GM19468 (cell line): ENCODE data around the gene STARD10.
"Not testable (repeated sequence)": the region's sequence is repeated elsewhere in the genome, so short reads cannot be mapped to it uniquely, and the experiment has no call there.

Source experiments
- ATAC-seq: cut with Tn5 transposase; IDR thresholded peaks from one replicate; pipeline ENCODE4 v1.9.1; 2021; ENCODE audit warnings: mild to moderate bottlenecking, moderate library complexity, moderate number of reproducible peaks; ENCODE audit not compliant: unreplicated experiment; ENCODE audit errors: extremely low read depth

The STARD10 gene

DNA sequence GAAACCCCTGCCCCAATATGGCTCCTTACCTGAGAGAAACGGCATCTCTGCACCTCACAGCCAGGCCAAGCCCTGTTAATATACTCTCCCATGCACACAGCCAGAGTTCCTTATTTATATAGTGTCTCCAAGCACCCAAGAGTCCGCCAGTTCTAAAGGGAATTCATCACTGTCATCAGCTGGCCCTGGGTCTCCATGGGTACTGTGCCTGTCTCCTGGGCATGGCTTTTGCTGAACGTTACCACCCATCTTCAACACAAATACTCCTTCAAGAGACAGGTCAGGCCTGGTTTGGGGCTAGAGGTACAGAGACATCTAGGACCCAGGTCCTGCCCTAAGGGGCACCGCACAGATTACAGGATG, 18.7 kb upstream of the STARD10 start:
- ATAC-seq = no peak

DNA sequence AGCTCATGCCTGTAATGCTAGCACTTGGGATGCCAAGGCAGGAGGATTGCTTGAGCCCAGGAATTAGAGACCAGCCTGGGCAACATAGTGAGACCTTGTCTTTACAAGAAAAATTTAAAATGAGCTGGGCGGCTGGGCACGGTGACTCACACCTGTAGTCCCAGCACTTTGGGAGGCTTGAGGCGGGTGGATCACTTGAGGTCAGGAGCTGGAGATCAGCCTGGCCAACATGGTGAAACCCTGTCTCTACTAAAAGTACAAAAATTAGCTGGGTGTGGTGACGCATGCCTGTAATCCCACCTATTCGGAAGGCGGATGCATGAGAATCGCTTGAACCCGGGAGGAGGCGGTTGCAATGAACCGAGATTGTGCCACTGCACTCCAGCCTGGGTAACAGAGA, 17.8 kb upstream of the STARD10 start:
- ATAC-seq = not testable (repeated sequence)

DNA sequence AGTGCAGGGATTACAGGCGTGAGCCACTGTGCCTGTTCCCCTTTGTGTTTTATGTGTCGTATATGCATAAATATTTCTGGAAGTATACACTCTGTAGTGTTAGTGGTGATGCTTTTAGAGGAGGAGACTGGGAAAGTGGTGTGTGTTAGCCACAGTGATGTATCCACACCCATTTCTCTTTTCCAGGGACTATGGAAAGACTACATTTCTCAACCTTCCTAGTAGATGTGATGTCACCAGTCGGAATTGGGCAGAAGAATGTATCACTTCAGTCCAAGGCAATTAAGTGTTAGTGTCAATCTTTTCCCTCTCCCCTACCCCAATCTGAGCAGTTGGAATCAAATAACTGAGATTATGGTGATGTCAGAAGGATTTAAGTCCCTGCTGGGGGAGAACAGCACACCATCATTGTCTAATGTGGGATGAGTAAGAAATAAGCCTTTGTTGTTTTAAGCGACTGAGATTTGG, 14.5 kb upstream of the STARD10 start:
- ATAC-seq = no peak

DNA sequence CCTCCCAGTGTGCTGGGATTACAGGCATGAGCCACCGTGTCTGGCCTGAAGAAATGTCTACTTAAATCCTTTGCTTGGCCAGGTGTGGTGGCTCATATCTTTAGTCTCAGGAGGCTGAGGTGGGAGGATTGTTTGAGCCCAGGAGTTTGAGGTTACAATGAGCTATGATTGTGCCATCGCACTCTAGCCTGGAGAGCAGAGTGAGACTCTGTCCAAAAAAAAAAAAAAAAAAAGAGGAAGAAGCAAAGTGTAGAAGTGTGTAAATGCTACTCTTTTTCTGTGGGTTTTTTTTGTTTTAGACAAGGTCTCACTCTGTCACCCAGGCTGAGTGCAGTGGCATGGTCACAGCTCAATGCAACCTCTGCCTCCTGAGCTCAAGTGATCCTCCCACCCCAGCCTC, 13.9 kb upstream of the STARD10 start:
- ATAC-seq = no peak

DNA sequence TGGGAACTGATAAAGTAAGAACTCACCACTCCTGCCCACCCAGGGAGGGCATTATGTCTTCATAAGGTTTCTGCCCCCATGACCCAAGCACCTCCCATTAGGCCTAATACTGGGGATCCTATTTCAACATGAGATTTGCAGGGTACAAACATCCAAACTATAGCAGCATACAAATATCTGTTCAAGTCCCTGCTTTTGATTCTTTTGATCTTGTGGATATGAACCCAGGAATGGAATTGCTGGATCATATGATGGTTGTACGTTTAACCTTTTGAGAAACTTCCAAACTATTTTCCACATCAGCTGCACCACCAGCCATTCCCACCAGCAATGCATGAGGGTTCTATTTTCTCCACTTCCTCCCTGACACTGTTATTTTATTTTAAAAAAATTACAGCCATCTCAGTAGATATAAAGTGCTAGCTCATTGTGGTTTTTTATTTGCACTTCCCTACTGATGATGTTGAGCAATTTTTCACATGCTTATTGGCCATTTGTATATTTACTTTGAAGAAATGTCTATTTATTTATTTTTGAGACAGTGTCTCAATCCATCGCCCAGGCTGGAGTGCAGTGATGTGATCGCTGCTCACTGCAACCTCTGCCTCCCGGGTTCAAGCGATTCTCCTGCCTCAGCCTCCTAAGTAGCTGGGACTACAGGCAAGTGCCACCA, 13.3 kb upstream of the STARD10 start:
- ATAC-seq = no peak

DNA sequence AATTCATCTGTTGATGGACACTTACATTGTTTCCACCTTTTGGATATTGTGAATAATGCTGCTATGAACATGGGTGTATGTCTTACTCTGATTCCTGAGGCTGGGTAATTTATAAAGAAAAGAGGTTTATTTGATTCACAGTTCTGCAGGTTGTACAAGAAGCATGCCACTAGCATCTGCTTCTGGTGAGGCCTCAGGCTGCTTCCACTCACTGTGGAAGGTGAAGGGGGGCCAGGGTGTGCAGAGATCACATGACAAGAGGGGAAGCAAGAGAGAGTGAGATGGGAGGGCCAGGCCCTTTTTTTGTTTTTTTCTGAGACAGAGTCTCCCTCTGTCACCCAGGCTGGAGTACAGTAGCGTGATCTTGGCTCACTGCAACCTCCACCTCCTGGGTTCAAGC, 12.5 kb upstream of the STARD10 start:
- ATAC-seq = not testable (repeated sequence)

DNA sequence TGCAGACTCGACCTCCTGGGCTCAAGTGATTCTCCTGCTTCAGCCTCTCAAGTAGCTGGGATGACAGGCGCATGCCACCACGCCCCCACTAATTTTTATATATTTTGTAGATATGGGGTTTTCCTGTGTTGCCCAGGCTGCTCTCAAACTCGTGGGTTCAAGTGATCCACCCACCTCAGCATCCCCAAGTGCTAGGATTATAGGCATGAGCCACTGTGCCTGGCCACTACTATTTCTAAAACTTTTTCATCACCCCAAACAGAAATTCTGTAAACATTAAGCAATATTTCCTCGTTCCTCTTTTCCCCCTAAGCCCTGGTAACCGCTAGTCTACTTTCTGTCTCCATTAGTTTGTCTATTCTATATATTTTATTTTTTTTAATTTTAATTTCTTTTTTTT, 11.4 kb upstream of the STARD10 start:
- no peak for ATAC-seq

DNA sequence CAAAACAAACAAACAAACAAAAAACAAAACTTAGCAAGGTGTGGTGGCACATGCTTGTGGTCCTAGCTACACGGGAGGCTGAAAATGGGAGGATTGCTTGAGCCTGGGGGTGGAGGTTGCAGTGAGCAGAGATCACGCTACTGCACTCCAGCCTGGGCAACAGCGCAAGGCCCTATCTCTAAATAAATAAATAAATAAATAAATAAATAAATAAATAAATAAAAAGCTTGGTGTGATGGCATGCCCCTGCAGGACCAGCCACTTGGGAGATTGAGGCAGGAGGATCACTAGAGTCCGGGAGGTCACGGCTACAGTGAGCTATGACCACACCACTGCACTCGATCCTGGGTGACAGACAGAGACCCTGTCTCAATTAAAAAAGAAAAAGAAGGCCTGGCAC, 9.0 kb upstream of the STARD10 start:
- ATAC-seq = no peak

DNA sequence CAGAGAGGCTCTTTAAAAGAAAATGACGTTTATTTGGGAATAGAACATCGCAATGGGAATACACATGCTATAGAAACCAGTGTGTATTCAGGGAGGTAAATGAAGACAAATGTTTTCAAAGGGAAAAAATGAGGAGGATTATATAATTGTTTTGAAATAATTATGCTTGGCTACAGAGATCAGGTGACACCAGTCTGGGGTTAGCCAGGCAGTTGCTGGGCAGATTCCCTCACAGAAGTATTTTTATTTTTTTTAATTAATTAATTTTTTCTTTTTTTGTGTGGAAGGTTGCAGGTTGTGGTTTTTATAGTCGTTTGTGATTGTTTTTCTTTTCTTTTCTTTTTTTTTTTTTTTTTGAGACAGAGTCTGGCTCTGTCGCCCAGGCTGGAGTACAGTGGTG, 5.6 kb upstream of the STARD10 start:
- ATAC-seq = no peak

DNA sequence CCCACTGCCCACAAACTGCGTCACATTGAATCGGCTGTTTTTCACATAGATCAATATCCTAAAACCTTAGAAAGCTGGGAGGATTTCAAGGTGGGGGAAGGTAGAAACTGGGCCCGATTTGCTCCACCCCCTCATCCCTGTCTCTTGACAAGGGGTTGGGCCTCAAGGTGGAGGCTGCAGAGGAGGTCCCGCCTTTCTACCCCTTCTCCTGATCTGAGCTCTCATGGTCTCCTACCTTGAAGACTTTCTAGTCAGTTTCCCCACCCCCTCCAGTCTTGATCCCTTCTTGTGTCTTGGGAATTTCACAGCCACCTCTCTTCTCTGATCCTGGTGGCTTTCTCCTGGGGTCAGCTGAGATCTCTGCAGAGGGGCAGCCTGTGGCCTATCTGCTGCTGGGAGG, 4.5 kb upstream of the STARD10 start:
- ATAC-seq = no peak

DNA sequence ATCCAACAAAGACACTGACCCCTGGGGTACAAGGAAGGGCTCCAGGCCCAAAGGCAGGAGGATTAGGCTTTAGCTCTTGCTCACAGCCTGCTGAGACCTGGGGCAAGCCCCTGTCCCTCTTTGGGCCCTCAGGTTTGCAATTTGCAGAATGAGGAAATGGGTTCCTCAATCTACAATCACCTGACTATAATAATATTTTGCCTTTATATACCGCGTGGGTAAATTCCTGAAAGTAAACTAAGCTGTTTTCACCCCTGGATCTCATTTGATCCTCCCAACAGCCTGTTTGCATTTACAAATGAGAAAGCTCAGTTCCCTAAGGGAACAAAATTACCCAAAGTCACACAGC, 797 bp downstream of the STARD10 start:
- no peak for ATAC-seq

DNA sequence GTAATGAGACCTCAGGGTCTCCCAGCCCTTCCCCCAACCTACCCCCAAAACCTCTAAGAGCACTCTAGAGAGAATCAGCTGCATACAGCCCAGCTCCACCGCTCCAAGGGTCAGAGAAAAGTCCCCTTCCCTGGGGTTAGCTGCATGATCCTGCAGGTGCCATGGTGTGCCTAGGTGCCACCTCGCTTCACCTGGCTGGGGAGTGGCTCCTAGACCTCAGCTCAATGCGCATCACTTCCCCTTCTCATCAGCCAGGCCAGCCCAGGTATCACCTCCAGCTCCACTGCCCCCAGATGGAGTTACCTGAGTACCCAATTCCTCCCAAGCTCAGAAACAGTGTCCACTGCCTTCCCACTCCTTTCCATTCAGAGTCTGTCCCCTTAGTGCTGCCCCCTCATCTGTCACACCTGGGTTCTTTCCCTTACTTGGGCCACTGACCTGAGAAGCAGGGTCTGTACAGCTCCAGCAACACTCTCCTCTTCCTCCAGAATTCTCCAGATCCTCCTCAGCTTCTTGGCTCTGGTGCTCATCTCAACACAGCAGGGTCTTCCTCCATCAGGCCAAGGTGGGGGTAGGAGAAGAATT, 1.3 kb downstream of the STARD10 start:
- ATAC-seq = no peak

DNA sequence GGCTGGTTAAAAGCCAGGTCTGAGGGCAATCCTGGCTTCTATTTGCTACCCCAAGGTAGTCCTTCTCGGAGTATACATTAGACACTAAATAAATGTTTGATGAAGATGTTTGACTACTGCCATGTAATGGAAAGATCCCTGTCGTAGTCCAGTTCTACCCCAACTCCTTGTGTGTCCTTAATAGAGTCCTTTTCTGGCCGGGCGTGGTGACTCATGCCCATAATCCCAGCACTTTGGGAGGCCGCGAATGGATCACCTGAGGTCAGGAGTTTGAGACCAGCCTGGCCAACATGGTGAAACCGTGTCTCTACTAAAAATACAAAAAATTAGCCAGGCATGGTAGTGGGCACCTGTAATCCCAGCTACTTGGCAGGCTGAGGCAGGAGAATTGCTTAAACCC, 2.6 kb downstream of the STARD10 start:
- not testable (repeated sequence) for ATAC-seq

DNA sequence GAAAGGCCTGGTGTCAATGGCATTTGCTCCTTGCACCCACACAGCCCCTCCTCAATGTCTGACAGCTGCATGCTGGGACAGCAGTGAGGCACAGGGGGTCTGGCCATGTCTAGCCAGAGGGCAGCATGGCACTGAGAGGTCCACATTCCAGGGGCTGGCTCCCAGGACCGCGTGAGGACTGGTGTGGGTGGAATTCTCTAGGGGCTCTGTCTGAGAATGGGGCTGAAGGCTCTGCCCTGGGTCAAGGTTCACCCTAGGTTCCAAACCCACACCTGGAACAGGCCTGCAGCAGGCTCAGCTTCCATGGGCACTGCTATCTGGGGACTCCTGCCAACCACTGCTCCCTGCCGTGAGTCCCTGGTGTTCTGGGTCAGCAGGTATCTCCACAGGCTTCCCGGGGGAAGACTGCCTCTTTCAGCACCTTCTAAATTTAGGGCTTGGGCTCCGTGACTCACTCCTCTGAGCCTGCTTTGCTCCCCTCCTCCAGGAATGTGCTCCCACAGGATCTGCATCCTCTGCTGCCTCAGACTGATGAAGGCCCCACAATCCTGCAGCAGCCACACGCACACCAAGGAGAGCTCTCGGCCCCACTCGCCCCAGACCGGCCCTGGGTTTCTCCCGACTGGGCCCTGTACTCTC, 4.2 kb downstream of the STARD10 start:
- no peak for ATAC-seq

DNA sequence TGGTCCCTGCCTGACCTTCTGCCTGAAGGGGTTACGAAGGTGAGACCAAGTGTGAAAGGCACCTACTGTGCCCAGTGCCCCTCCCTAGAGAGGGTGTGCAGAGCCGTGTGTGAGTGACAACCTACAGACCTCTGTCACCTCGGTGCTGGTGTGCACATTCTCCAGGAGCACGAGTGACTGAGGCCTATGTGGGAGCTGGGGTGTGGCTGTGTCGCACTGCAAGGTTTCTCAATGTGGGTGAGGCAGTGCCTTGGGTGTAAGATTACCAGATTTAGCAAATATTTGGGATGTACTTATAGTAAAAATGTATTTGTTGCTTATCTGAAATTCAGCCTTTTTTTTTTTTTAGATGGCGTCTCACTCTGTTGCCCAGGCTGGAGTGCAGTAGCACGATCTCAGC, 5.6 kb downstream of the STARD10 start:
- no peak for ATAC-seq

DNA sequence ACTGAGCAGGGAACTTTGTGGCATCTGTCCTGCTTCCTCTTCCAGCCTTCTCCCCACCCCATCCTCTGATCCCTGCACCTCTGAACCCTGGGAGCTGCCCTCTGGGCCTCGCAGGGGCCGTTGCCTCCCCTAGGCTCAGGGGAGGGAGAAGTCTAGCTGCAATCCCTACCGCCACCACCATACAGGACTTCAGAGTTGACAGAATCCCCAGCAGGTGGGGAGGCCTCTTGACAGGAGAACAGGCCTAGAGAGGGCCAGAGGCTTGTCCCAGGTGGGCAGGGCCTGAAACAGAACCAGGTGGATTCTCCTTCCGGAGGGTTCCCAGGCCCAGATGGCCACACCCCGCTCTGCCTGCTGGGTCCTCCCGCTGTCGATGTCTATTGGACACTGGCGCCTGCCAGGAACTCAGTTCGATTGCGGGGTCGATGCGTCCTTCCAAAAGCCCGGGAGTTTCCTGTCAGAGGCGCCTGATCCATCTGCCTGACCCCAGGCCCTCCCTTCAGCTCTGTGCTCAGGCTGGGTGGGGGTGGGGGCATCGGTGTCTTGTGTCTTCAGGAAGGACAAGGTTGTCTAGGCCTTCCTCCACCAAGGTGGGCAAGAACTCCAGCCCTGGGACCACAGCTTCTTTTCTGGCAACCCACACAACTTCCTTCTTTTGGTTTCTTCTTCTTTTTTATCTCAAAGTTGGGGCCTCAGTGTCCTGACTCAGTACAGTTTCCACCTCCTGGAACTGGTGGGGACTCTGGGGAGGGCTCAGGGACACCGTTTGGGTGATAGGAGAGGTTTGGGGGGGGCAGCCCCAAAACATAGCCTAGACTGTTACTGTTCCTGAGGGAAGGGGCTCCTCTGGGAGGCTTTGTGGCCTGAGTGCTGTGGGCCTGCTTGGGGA, 6.4 kb downstream of the STARD10 start:
- ATAC-seq = no peak

DNA sequence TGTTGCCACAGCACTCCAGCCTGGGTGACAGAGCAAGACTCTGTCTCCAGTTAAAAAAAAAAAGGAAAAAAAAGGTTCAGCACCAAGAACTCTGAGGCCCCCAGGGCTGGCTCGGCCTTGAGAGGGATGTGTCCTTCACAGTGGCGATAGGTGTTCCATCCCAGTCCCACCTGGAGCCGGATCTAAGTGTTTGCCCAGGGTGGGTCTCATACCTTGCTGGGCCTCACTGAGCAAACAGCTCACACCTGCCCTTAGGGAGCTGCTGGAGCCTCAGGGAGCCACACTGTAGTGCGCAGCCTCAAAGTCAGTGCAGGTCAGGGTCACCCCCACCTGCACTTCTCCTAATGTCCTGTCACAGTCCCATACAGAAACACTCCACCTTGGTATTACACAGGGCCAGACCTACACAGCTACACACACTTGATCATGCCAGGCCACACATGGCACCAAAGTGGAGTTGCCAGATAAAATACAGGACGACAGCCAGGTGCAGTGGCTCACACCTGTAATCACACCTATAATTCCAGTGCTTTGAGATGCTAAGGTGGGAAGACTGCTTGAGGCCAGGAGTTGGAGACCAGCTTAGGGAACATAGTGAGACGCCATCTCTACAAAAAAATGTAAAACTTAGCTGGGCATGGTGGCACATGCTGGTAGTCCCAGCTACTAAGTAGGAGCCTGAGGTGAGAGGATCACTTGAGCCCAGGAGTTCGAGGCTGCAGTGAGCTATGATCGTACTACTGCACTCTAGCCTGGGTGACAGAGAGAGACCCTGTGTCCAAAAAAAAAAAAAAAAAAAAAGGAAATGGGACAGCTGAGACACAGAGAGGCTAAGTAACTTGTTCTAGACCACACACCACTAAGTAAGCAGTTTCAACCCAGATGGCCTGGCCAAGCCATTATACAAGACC, 7.3 kb downstream of the STARD10 start:
- ATAC-seq = no peak

DNA sequence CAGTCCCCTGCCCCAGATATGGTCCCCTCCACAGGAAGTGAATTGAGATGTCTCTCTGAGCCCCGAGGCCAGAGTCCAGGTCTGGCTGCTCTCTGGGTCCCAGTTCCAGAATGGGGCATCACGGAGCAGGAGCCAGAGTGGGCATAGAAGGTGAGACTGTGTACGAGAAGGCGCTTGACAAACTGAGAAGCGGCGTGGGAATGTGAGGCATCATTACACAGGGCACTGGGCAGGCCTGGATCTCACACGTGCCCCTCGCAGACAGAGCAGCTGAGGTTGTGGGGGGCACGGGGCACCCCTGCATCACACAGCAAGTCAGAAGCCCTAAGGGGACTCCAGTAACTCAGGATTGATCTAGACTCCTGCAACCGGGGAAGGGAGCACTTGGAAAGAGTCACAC, 9.2 kb downstream of the STARD10 start:
- ATAC-seq = no peak

DNA sequence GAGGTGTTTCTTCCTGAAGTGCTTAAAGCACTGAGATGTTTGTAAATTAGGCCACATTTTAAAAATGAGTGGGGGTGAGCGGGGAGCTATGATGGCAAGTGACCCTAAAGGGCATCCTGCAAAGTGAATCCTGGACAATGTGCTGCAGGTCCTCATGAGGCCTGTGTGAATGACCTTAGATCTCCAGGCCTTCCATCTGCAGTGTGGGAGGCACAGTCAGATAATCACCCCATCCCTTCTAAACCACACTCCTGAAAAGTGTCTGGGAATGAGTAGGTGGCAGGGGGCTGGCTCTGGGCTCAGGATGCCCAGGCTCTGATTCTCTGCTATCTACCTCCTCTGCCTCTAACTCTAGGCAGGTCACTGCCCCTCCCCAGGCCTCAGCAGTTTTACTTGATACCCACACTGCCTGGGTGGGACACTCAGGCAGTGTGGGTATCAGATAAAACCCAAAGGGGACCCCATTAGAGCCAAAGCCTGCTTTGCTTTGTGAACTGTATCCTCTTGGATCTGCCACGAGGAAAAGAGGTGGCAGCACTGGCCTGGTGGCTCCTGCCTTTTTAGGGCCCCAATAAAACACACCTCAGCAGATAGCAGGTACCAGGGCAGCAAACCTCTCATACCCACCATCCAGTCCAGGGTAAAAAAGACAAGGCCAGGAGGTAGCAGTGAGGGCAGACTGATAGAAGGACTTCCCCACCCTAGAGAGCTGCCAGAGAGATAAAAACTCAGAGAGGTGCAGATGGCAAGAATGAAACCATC, 10.5 kb downstream of the STARD10 start:
- no peak for ATAC-seq
